Activated naive CD8-positive, alpha-beta T cell (primary cell): Measurements from ENCODE around the gene RAD51B.
A peak's percentile ranks its signal among the peaks of the same experiment; 100 is the strongest.

Experiments
- H3K27ac Mint-ChIP-seq: one replicate; pipeline ENCODE4 v1.8.0; 2021; ENCODE audit warnings: mixed read lengths
- H3K27me3 Mint-ChIP-seq: one replicate; pipeline ENCODE4 v1.8.0; 2021; ENCODE audit warnings: mixed read lengths
- H3K36me3 Mint-ChIP-seq: one replicate; pipeline ENCODE4 v1.8.0; 2021; ENCODE audit warnings: mixed read lengths
- H3K4me1 Mint-ChIP-seq: one replicate; pipeline ENCODE4 v1.8.0; 2021; ENCODE audit warnings: low read depth, mixed read lengths
- H3K4me3 Mint-ChIP-seq: one replicate; pipeline ENCODE4 v1.8.0; 2021; ENCODE audit warnings: mild to moderate bottlenecking, mixed read lengths
- H3K9me3 Mint-ChIP-seq: one replicate; pipeline ENCODE4 v1.8.0; 2021; ENCODE audit warnings: low read depth, mixed read lengths

RAD51B gene

DNA sequence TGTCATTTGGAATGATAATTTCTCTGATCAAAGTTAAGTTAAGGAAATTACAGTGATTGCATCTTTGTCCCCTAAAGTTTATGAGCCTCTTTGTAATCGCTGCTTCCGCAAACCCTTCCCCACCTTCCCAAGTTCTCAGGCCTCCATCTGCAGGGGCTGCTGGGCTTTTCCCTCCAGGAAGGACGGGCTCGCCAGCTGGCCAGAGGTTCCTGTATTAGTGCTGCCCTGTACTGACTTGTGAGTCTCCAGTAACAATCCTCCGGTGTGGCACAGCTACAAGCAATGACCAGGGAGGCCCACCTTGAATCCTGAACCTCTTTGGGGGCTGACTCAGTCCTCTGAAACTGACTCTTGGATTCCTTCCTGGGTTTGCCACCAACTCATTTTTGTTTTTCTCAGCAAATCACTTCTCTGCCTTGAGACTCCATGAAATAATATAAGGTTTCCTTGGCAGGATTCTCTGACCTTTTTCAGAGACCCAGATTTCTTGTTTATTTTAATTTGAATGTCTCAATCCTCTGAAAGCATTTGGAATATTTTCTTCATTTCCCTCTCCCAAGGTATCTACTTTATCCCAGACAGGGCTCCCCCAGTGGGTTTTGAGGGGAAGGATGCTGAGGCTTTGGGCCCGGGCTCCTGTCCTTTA is 574.7 kb downstream of the RAD51B start:
- Mint-ChIP-seq H3K36me3 (peaks cover 6% of the 10 kb centered on the region), H3K27ac (no peak overlapping the region), H3K9me3 (no peaks in the 10 kb centered on the region), H3K4me3 (no peak overlapping the region), H3K4me1 (peaks cover 6% of the 10 kb centered on the region), H3K27me3 (no peaks in the 10 kb centered on the region)

DNA sequence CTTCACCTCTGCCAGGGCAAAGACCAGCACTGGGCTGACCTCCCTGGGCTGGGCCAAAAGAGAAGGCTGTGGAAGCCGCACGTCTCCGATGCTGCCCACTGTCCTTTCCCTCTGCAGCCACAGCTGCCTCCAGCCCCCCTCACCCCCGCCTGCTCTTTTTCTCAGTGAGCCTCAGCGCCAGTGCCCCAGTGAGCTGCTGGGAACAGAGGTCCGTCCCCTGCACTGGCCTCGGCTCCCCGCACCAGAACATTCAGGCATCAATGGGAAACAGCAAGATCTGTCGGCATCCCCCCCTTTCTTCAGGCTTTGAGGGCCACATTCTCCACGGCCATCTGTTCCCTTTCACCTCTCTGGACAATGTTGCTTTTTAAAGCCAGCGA is 575.2 kb downstream of the RAD51B start:
- Mint-ChIP-seq H3K4me3 (no peak overlapping the region), H3K9me3 (no peaks in the 10 kb centered on the region), H3K4me1 (peaks cover 7% of the 10 kb centered on the region), H3K27ac (no peak overlapping the region), H3K27me3 (no peaks in the 10 kb centered on the region), H3K36me3 (peaks cover 4% of the 10 kb centered on the region)

DNA sequence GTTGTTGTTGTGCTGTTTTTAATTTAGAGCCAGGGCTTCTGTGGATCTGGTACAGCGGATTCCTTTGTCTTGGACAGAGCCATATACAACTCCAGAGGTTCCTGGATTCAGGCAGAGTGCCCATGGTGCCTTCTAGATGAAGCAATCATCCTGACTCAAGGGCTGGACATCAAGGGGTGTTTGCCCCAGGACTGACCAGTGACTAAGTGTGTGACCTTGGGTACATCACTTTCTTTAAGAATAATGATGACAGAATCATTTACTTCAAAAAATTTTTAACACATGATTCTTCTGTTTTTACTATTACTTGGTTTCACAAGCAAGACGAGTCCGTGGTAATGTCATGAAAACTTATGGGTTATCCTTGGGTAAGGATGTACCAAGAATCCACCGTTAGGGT is 576.0 kb downstream of the RAD51B start:
- Mint-ChIP-seq H3K36me3 (peaks cover 4% of the 10 kb centered on the region), H3K9me3 (no peaks in the 10 kb centered on the region), H3K27me3 (no peaks in the 10 kb centered on the region), H3K4me3 (no peak overlapping the region), H3K4me1 (peaks cover 16% of the 10 kb centered on the region), H3K27ac (no peak overlapping the region)

DNA sequence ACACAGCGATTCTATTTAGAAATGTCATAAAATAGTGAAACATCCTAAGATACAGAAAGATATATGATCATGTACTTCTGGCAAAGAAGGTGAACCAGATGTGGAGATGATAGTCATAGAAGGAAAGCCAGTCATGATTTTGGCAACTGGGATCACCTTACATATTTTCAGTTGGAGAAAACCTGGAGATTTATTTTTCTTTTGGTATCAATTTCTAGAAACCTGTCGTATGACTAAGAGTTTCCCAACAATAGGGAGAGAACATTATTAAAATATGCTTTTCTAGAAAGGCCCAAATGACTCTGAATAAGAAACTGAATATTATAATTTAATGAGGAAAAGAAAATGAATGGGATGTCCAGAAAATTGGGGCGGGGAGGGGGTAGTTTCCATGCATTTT is 576.9 kb downstream of the RAD51B start:
- H3K36me3 Mint-ChIP-seq: peaks cover 6% of the 10 kb centered on the region
- no peaks in the 10 kb centered on the region for H3K9me3 Mint-ChIP-seq
- H3K27ac Mint-ChIP-seq: no peak overlapping the region
- H3K4me3 Mint-ChIP-seq: no peak overlapping the region
- no peaks in the 10 kb centered on the region for H3K27me3 Mint-ChIP-seq
- H3K4me1 Mint-ChIP-seq: peaks cover 18% of the 10 kb centered on the region

DNA sequence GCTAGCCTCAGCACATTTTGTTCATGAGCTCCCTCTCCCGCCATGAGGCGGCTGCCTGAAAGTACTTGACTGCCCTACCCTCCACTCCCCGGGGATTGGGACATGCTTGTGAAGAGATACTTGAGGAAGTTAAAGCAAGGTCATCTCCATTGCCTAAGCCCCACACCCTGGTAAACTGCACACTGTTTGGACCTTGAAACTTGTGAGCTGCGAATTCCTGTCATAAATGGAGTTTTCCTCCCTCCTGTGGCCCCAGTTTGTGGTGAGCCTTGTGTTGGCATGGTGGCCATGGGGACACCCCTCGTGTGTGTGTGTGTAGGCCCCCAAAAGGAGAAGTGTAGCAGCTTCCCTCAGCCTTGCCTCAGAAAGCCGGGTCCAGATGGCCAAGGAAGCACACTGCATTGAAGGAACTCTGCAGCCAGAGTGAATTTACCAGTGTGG is 577.8 kb downstream of the RAD51B start:
- Mint-ChIP-seq H3K9me3 (no peaks in the 10 kb centered on the region), H3K27me3 (no peaks in the 10 kb centered on the region), H3K36me3 (peaks cover 6% of the 10 kb centered on the region), H3K27ac (no peak overlapping the region), H3K4me1 (peaks cover 18% of the 10 kb centered on the region), H3K4me3 (no peak overlapping the region)

DNA sequence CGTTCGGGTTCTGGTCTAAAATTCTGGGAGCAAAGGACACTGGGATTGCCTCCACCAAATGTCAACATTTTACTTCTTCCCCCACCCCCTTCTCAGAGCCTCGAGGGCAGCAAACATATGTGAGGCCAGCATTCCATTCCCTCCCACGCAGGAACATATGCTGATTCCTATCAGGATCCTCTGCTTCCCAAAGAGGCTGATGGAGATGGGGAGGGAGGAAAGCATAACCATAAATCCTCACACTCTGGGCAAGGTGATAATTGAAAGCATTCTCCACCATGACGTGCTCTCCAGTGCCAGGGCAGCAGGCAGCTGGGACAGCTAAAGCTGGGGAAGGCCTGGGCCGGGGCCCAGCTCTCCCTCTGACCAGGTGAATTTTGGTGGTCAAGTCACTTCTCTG is 578.2 kb downstream of the RAD51B start:
- Mint-ChIP-seq H3K27me3 (no peaks in the 10 kb centered on the region), H3K4me3 (no peak overlapping the region), H3K9me3 (no peaks in the 10 kb centered on the region), H3K36me3 (peaks cover 6% of the 10 kb centered on the region), H3K4me1 (peaks cover 18% of the 10 kb centered on the region), H3K27ac (no peak overlapping the region)

DNA sequence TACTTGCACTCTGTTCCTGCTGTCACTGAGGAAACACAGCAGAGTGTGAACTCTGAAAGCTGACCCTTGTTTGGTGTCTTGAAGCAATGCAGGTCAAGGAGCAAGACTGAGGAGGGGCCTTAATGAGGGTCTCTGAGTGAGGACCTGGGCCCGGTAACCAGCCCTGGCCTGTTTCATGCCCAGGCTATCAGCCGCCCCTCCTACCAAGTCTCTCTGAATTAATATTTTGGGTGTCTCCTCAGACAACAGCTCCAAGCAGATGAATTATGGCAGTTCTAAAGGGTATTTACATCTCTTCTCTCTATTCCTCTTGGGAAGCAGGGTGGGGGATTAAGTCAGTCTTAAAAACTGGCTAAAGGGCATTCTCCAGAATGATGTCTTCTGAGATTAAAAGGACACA is 578.8 kb downstream of the RAD51B start:
- no peak overlapping the region for H3K27ac Mint-ChIP-seq
- peaks cover 17% of the 10 kb centered on the region for H3K4me1 Mint-ChIP-seq
- H3K27me3 Mint-ChIP-seq: no peaks in the 10 kb centered on the region

DNA sequence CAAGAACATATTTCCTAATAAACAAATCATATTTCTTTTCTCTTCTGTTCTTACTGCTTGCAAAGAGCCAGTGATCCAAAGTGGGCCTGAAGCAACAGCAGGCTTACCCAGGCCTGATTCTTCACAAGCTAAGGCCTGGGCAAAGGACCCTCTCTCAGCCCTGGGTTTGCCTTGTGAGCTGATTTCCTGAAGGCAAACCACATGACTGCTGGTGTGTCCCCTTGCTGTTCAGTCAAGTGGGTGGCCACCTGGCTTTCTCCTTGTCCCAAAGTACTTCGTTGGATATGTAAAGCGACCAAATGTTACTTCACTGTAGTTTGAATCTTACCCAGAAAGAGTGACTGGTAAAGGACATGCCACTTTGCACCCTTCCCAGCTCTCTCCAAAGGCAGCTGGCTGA is 580.4 kb downstream of the RAD51B start:
- no peaks in the 10 kb centered on the region for H3K27me3 Mint-ChIP-seq
- no peak overlapping the region for H3K27ac Mint-ChIP-seq

More for the DNA sequence above, 578.8 kb downstream of the RAD51B start:
- peaks cover 6% of the 10 kb centered on the region for H3K36me3 Mint-ChIP-seq
- H3K9me3 Mint-ChIP-seq: no peaks in the 10 kb centered on the region
- no peak overlapping the region for H3K4me3 Mint-ChIP-seq

DNA sequence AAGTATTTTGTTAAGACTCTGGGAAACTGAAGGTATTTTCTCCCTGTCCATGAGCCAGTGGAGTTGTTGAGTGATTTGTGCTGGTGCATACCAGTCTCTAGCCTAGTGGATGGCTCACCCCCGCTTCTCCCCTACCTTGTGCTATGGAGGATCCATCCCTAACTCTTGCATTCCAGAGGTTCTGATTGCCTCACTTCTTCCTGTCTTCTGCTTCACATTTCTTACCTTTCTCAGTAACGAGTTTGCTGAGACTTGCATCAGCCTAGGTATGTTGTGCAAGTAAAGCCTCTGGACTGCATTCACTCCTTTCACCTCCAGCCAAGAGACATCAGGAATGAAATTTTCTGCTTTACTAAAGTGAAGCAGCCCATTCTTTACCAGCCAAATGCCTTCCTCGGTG is 581.7 kb downstream of the RAD51B start:
- Mint-ChIP-seq H3K9me3 (no peaks in the 10 kb centered on the region), H3K4me1 (peaks cover 33% of the 10 kb centered on the region)

More for the DNA sequence above, 580.4 kb downstream of the RAD51B start:
- Mint-ChIP-seq H3K4me1 (peaks cover 30% of the 10 kb centered on the region), H3K4me3 (no peak overlapping the region), H3K36me3 (peaks cover 6% of the 10 kb centered on the region), H3K9me3 (no peaks in the 10 kb centered on the region)

DNA sequence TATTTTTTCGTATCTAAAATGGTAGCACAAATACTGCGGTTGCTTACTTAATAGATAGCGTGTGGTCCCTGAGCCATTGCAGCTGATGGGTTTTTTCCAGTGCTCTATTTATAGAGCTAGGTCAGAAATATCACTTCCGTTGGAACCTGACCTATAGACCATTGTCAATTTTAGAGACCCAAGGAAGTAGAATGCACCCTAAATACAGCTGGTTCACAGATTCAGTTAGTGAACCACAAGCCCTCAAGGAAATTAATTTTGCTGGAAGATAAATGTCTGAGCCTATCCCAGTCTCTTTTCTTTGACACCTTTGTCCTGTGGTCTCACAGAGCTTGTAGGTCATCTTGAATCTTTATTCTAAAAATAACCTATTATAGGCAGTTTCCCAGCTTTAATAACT is 582.3 kb downstream of the RAD51B start:
- H3K27ac Mint-ChIP-seq: no peak overlapping the region
- no peak overlapping the region for H3K4me3 Mint-ChIP-seq
- H3K36me3 Mint-ChIP-seq: peaks cover 6% of the 10 kb centered on the region
- H3K27me3 Mint-ChIP-seq: no peaks in the 10 kb centered on the region
- peaks cover 33% of the 10 kb centered on the region for H3K4me1 Mint-ChIP-seq
- no peaks in the 10 kb centered on the region for H3K9me3 Mint-ChIP-seq

More for the DNA sequence above, 581.7 kb downstream of the RAD51B start:
- Mint-ChIP-seq H3K36me3 (peaks cover 6% of the 10 kb centered on the region), H3K27ac (no peak overlapping the region), H3K4me3 (no peak overlapping the region), H3K27me3 (no peaks in the 10 kb centered on the region)

DNA sequence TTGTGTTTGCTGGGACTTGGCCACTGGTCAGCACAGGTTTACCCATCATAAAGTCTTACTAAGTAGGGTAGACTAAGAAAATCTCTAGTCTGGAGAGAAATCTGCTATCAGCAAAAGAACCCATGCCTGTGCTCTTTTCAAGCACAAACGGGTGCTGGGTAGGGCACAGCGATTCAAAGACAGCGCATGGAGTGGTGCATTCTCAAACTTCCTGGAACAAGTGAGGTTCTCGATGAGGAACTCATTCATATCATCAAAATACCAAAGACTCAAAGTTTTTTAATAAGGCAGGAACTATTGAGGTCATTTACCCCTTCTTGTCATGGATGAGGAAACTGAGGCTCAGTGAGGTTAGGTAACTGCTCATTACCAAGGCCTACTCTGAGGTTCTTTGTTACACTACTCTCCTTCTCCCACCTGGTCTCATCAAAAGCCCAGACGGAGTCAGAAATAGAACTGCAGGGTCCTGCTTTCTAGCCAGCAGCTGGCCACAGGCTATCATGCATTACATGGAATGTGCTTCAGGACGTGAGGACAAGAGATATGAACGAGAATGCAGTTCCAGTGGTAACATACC is 583.0 kb downstream of the RAD51B start:
- Mint-ChIP-seq H3K27me3 (no peaks in the 10 kb centered on the region), H3K4me3 (no peak overlapping the region), H3K9me3 (no peaks in the 10 kb centered on the region), H3K36me3 (peaks cover 6% of the 10 kb centered on the region), H3K4me1 (peaks cover 37% of the 10 kb centered on the region), H3K27ac (no peak overlapping the region)

DNA sequence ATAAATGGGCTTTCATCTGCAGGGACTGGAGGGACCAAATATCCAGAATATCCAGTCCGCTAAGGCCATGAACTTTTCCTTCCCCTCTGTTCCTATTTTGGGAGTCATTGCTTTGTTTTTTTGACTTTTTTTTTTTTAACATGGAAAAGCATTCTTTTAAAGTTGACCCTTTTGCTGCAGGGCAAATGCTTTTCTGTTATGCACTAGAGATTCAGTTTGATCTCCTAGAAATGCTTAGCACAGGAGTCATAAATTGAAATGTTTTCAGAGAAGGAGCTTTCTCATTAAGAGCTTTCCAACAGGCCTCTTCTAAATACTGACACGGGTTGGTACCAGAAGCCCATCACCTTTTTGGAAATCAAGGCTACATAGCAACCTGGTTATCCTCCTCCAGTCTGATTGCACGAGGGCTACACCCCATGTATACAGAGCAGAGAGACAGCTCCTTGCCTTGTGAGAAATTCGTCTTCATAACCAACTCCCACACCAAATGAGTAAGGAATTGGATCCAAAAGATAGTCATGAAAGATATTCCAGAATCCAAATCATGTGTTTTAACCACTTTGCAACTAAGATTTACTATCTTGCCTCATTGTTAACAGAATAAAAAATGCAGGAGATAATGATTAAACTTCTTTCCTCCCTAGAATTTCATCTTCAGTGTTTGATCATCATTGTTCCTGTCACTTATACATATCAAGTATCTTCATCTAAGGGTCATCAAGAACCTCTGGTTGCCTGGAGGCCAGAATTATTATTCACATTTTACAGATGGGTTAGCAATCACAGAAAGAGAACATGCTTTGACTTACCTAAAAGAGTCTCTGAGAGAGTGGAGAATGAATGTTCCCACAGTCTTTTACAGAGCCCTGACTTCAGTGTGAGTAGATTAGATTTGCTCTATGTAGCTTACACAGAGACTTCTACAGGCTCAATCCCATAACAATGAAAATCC is 583.9 kb downstream of the RAD51B start:
- no peak overlapping the region for H3K4me3 Mint-ChIP-seq

DNA sequence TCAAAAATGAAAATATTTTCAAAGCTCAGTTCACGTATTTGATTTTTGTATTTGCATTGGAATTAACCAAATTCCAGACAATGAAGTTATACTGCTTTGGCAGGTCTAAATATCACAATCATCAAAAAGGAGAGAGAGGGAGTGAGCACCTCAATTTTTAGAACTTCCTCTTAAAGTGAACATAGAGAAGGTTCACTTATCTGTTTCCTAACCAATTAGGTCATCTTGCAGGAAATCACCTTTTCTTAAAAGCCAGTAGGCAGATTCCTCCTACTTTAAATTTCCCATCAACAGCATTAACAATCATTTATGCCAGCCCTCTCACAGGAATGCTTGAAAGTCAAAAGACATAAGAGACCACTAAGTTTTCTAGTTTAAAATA is 584.6 kb downstream of the RAD51B start:
- no peaks in the 10 kb centered on the region for H3K9me3 Mint-ChIP-seq
- no peaks in the 10 kb centered on the region for H3K27me3 Mint-ChIP-seq
- H3K4me1 Mint-ChIP-seq: peaks cover 50% of the 10 kb centered on the region
- no peak overlapping the region for H3K27ac Mint-ChIP-seq
- H3K36me3 Mint-ChIP-seq: peaks cover 2% of the 10 kb centered on the region
- no peak overlapping the region for H3K4me3 Mint-ChIP-seq

More for the DNA sequence above, 583.9 kb downstream of the RAD51B start:
- H3K9me3 Mint-ChIP-seq: no peaks in the 10 kb centered on the region
- H3K4me1 Mint-ChIP-seq: peaks cover 45% of the 10 kb centered on the region
- H3K27ac Mint-ChIP-seq: no peak overlapping the region
- no peaks in the 10 kb centered on the region for H3K27me3 Mint-ChIP-seq
- peaks cover 2% of the 10 kb centered on the region for H3K36me3 Mint-ChIP-seq

DNA sequence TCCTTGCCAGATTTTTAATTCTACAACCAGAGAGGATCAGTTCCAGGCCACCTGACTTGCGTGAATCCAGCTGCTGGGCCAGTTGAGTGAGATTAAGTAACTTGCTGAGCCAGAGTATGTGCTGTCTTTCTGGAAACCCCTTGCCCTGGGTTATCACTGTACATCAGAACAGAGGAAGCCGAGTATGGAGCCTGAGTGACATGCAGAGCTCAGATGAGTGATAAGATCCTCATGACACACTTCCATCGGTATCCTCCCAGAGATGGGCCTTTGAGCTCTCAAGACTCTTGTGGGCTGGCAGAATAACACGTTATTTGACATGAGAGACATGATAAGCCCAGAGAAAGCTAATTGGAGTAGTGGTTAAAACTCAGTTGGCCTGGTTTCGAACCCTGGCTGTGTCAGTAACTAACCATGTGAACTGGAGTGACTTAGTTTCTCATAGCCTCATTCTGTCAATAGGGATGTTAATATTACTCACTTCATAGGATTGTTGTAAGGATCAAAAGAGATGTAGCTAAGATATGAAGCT is 585.1 kb downstream of the RAD51B start:
- no peaks in the 10 kb centered on the region for H3K27me3 Mint-ChIP-seq
- H3K4me1 Mint-ChIP-seq: peaks cover 55% of the 10 kb centered on the region
- H3K9me3 Mint-ChIP-seq: no peaks in the 10 kb centered on the region
- H3K27ac Mint-ChIP-seq: peak overlapping the region; percentile 54
- H3K36me3 Mint-ChIP-seq: peaks cover 2% of the 10 kb centered on the region
- peak overlapping the region; percentile 2 for H3K4me3 Mint-ChIP-seq

DNA sequence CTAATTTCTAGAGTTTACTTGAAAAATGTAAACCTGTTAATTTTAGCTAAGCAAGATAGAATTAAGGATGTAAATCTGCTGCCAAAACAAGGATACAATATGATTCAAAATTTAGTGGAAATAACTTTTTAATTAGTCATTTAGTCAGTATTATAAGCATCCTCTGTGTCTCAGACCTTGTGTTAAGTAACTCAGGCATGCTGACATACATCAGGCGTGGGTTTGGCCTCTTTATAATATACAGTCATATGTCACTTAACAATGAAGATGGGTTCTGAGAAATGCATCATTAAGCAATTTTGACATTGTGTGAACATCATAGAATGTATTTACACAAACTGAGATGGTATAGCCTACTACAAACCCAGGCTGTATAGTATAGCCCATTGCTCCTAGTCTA is 586.4 kb downstream of the RAD51B start:
- Mint-ChIP-seq H3K4me1 (peaks cover 46% of the 10 kb centered on the region), H3K4me3 (no peak overlapping the region), H3K27ac (no peak overlapping the region), H3K27me3 (no peaks in the 10 kb centered on the region), H3K9me3 (no peaks in the 10 kb centered on the region), H3K36me3 (peaks cover 2% of the 10 kb centered on the region)
